ENCODE measurements around the gene TMED1. TPM values are rescaled to one million over a fixed set of nuclear protein-coding genes. Genes with fewer than 3 reads are reported as not detected.

TMED1 gene
- total and polyA plus RNA-seq, 2 of the 8 experiments (the other 6 are each of a cell fraction or from before 2014, with no cell fraction given), result 26.9 to 31.9 TPM

GRCh38 chr19:10815969-10816644 lies 19.9 kb downstream of the TMED1 start:
- H2AFZ ChIP-seq (ENCODE audit: low read length), result no peak overlapping the region
- H3K9ac ChIP-seq (replicated peaks in 1 of 4; ENCODE audit: extremely low read depth in 1 of 4, low read depth in 3 of 4, low read length in 3 of 4), result no peak overlapping the region
- no peaks in the 10 kb centered on the region for H3K79me2 ChIP-seq (ENCODE audit: control insufficient read depth in 1 of 2, insufficient read depth in 2 of 2, low read length in 2 of 2)
- DNase-seq (ENCODE audit: low read depth in 1 of 2, low spot score in 2 of 2) (no peak), FAIRE-seq (no peak)
- H4K5ac ChIP-seq (ENCODE audit: insufficient read length, low read depth, low read length), result no peak overlapping the region
- no peak overlapping the region for H3K14ac ChIP-seq (ENCODE audit: insufficient read length)
- no peaks in the 10 kb centered on the region for H3K79me1 ChIP-seq (ENCODE audit: low read depth, low read length)
- H3K27me3 ChIP-seq (replicated peaks in 1 of 4; ENCODE audit: control insufficient read depth in 3 of 4, extremely low read depth in 1 of 4, insufficient read depth in 3 of 4, low read length in 3 of 4), result no peaks in the 10 kb centered on the region
- ChIA-PET POLR2A (ENCODE audit: partially characterized antibody) (no interaction called here), CTCF (ENCODE audit: partially characterized antibody) (no interaction called here)
- no peak overlapping the region for H3K18ac ChIP-seq (ENCODE audit: extremely low read depth, low read length)
- H3K23ac ChIP-seq (ENCODE audit: insufficient read length), result no peak overlapping the region
- peak overlapping the region; percentile 14; the same call in 1 of the 2 replicates for H4K8ac ChIP-seq (ENCODE audit: extremely low read depth, insufficient read depth, low read length)
- 96% methylated on average over 20 of the region's 21 CpGs; no CpG with 5 or more reads in 1 of the 2 experiments for WGBS, 2 experiments (ENCODE audit: extremely low coverage in 1 of 2, insufficient coverage in 1 of 2, insufficient read length in 1 of 2, insufficient replicate concordance in 2 of 2, low coverage in 1 of 2, low lambda C conversion rate in 2 of 2, missing lambda C conversion rate in 1 of 2)
- TF ChIP-seq HDAC2 (IDR thresholded peaks at IDR 0.05; ENCODE audit: borderline replicate concordance in 1 of 2, low read depth in 2 of 2, low read length in 2 of 2) (no peak), RAD21 (IDR thresholded peaks at IDR 0.05 in 1 of 2, conservative IDR thresholded peaks at IDR 0.05 in 1 of 2; ENCODE audit: low read depth in 2 of 2, low read length in 2 of 2) (no peak), NANOG (IDR thresholded peaks at IDR 0.05; ENCODE audit: insufficient read depth, low read depth, low read length, poor library complexity, severe bottlenecking) (no peak), TAF7 (optimal IDR thresholded peaks at IDR 0.05; ENCODE audit: borderline replicate concordance, low read depth, low read length) (no peak)
- H4K91ac ChIP-seq (replicated peaks; ENCODE audit: insufficient read length, low read length), result no peak overlapping the region
- H2BK5ac ChIP-seq (ENCODE audit: low read depth, low read length), result no peak overlapping the region; the same call in 1 of the 2 replicates
- no peak overlapping the region for H2BK12ac ChIP-seq (ENCODE audit: low read depth, low read length)
- H3K4ac ChIP-seq (replicated peaks; ENCODE audit: insufficient read length, low read depth, low read length), result no peak overlapping the region
- no peak overlapping the region; the same call in 1 of the 2 replicates for H3K27ac ChIP-seq (ENCODE audit: low read depth, low read length)
- H3K23me2 ChIP-seq (ENCODE audit: low read depth, low read length), result no peaks in the 10 kb centered on the region
- H2BK20ac ChIP-seq (ENCODE audit: low read length), result no peak overlapping the region
- peaks cover 1 to 8% of the 10 kb centered on the region in 2 experiments for H4K20me1 ChIP-seq (replicated peaks in 1 of 2; ENCODE audit: control insufficient read depth in 1 of 2, insufficient read depth in 2 of 2, low read length in 2 of 2)
- no peak overlapping the region for H2BK120ac ChIP-seq (replicated peaks; ENCODE audit: low read depth, low read length)
- no peak overlapping the region for H2AK5ac ChIP-seq (ENCODE audit: low read depth, low read length)
- H3K4me3 ChIP-seq (ENCODE audit: extremely low read depth in 1 of 4, insufficient read depth in 2 of 4, low read depth in 3 of 4, low read length in 4 of 4), result no peak overlapping the region
- H3K56ac ChIP-seq (replicated peaks; ENCODE audit: insufficient read length, low read depth, low read length), result no peak overlapping the region
- peaks cover 3 to 8% (median 7%) of the 10 kb centered on the region in 4 experiments; a peak in 5 of 8 replicates for H3K36me3 ChIP-seq (ENCODE audit: control insufficient read depth in 2 of 4, insufficient read depth in 4 of 4, low read length in 3 of 4)
- H3K4me1 ChIP-seq (replicated peaks in 1 of 4; ENCODE audit: control insufficient read depth in 3 of 4, insufficient read depth in 4 of 4, low read length in 3 of 4), result no peaks in the 10 kb centered on the region; a peak in 1 of 7 replicates
- no peak overlapping the region for H2BK15ac ChIP-seq (ENCODE audit: low read length)
- no peak overlapping the region for H3K4me2 ChIP-seq (ENCODE audit: insufficient read depth in 1 of 2, low read depth in 2 of 2, low read length in 2 of 2)
- H3K9me3 ChIP-seq (ENCODE audit: insufficient read depth in 2 of 2, low read depth in 1 of 2, low read length in 1 of 2), result no peaks in the 10 kb centered on the region
